Coronary artery (tissue), 2 donors: ENCODE data around the gene RNF41.
A peak's percentile ranks its signal among the peaks of the same experiment; 100 is the strongest.

Experiments used
- DNase-seq: peaks from one replicate; pipeline ENCODE4 v3.0.0-alpha.2; 2017; ENCODE audit warnings: low spot score
- H3K27ac ChIP-seq, 2 donors: fragments of 200-600 bp; sonication (generic); one replicate each; pipeline ENCODE4 v1.5.1; 2016 to 2019
- H3K4me3 ChIP-seq: fragments of 200-600 bp; sonication (generic); 2 replicates; pipeline ENCODE4 v1.5.1; 2016; ENCODE audit warnings: mild to moderate bottlenecking, moderate library complexity
- CTCF ChIP-seq: fragments of 200-600 bp; sonication (generic); IDR thresholded peaks from one replicate; pipeline ENCODE4 v1.5.1; 2019; ENCODE audit warnings: antibody characterized with exemption

RNF41 gene

GRCh38 chr12:56152756-56153677, 68.7 kb downstream of the RNF41 start:
- H3K4me3 ChIP-seq, result peak overlapping the region; percentile 71
- peak overlapping the region; percentile 90 to 94 for H3K27ac ChIP-seq
- DNase-seq, result no peak
- TF ChIP-seq CTCF, result no peak
